HG03280 (cell line): ENCODE results near the gene AKAP8L.
"Not testable (repeated sequence)": the region's sequence is repeated elsewhere in the genome, so short reads cannot be mapped to it uniquely, and the experiment has no call there.

Source experiments
- ATAC-seq: cut with Tn5 transposase; IDR thresholded peaks from one replicate; pipeline ENCODE4 v1.9.1; 2021; ENCODE audit warnings: mild to moderate bottlenecking, moderate library complexity; ENCODE audit not compliant: unreplicated experiment

Gene AKAP8L

GRCh38 chr19:15379999-15380647 is 38.7 kb downstream of the AKAP8L start:
- peak; percentile 13 for ATAC-seq

- ATAC-seq, result peak; percentile 85
These were observed 39.4 kb downstream of the AKAP8L start, which contains the start of gene AKAP8 for GRCh38 chr19:15379083-15379998. TSS of gene AKAP8 (minus strand) at chr19:15379787. CDS start at chr19:15379731, 56 bp downstream.

- no peak for ATAC-seq
These were observed 40.2 kb downstream of the AKAP8L start for GRCh38 chr19:15378534-15379082.

GRCh38 chr19:15374796-15375440 is 43.9 kb downstream of the AKAP8L start:
- ATAC-seq, result no peak

GRCh38 chr19:15374105-15374651 is 44.6 kb downstream of the AKAP8L start:
- ATAC-seq, result no peak

- ATAC-seq, result no peak
These were observed 45.1 kb downstream of the AKAP8L start for GRCh38 chr19:15373644-15374043.

- ATAC-seq, result no peak
These were observed 45.9 kb downstream of the AKAP8L start for GRCh38 chr19:15372891-15373301.

GRCh38 chr19:15372470-15372869 is 46.3 kb downstream of the AKAP8L start:
- no peak for ATAC-seq

- no peak for ATAC-seq
These were observed 46.9 kb downstream of the AKAP8L start for GRCh38 chr19:15371786-15372380.

- no peak for ATAC-seq
These were observed 47.7 kb downstream of the AKAP8L start for GRCh38 chr19:15371119-15371518.

GRCh38 chr19:15369594-15369891 is 49.2 kb downstream of the AKAP8L start:
- ATAC-seq, result no peak

- ATAC-seq, result no peak
These were observed 49.8 kb downstream of the AKAP8L start for GRCh38 chr19:15368798-15369593.

- ATAC-seq, result no peak
These were observed 50.6 kb downstream of the AKAP8L start for GRCh38 chr19:15368051-15368632.

- no peak for ATAC-seq
These were observed 51.3 kb downstream of the AKAP8L start for GRCh38 chr19:15367439-15367838.

GRCh38 chr19:15365264-15365663 is 53.5 kb downstream of the AKAP8L start:
- ATAC-seq, result no peak

- not testable (repeated sequence) for ATAC-seq
These were observed 55.0 kb downstream of the AKAP8L start for GRCh38 chr19:15363791-15364190.

GRCh38 chr19:15363048-15363447 is 55.7 kb downstream of the AKAP8L start:
- not testable (repeated sequence) for ATAC-seq

- ATAC-seq, result not testable (repeated sequence)
These were observed 58.8 kb downstream of the AKAP8L start for GRCh38 chr19:15360015-15360414.

GRCh38 chr19:15358918-15359317 is 59.9 kb downstream of the AKAP8L start:
- ATAC-seq, result no peak
